ENCODE data around the gene HSPBP1. TPM values are rescaled to one million over a fixed set of nuclear protein-coding genes. Genes with fewer than 3 reads are reported as not detected.

HSPBP1 gene
- total and polyA plus RNA-seq, 2 of the 4 experiments (the other 2 are of a cell fraction): 21.0 to 43.2 TPM

DNA sequence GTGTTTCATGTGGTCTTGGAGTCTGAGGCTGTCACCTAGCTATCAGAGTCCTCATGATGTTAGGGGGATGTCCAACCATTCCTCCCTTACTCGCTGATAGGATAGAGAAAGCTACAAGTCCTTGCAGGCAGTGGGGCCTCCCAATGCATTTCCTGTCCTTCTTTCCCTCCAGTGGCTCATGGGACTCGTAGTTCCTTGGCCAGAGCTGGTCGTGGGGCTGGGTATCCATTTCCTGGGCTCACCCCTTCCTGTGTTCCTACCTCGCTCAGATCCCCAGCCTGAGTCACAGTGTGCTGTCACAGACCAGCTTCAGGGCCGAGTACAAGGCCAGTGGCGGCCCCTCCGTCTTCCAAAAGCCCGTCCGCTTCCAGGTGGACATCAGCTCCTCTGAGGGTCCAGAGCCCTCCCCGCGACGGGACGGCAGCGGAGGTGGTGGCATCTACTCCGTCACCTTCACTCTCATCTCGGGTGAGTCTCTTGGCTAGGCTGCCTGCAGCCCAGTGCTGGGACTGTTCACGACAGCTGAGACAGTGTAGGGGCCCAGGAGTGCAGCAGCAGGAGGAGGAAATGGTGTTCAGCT is 26.2 kb upstream of the HSPBP1 start:
- Histone ChIP-seq H2AFZ (replicated peaks; ENCODE audit: low read length, poor library complexity) (no peak overlapping the region), H3K27me3 (ENCODE audit: control insufficient read depth, insufficient read depth, low read length) (no peaks in the 10 kb centered on the region), H4K20me1 (ENCODE audit: insufficient read depth, low read length) (no peaks in the 10 kb centered on the region), H4K8ac (ENCODE audit: low read depth in 2 of 2, low read length in 2 of 2) (no peak overlapping the region), H4K91ac (ENCODE audit: insufficient read depth, low read depth, low read length) (no peak overlapping the region), H3K4me1 (ENCODE audit: control insufficient read depth, insufficient read depth, low read length) (no peaks in the 10 kb centered on the region), H3K9me3 (ENCODE audit: control insufficient read depth, insufficient read depth, low read length) (no peaks in the 10 kb centered on the region; the same call in 1 of the 2 replicates), H3K27ac (ENCODE audit: insufficient read depth, low read length) (no peak overlapping the region), H3K9ac (ENCODE audit: low read depth, low read length) (no peak overlapping the region), H3K56ac (ENCODE audit: extremely low read depth, insufficient read depth, low read length) (no peak overlapping the region), H3K4ac (ENCODE audit: low read depth, low read length) (no peak overlapping the region), H3K4me2 (ENCODE audit: low read depth, low read length) (no peak overlapping the region), H3K36me3 (ENCODE audit: control insufficient read depth, insufficient read depth, low read length) (peaks cover 49% of the 10 kb centered on the region), H3K18ac (ENCODE audit: low read depth, low read length) (no peak overlapping the region), H2BK20ac (ENCODE audit: low read depth, low read length) (no peak overlapping the region), H3K14ac (replicated peaks; ENCODE audit: low read depth, low read length) (no peak overlapping the region), H2BK5ac (ENCODE audit: low read depth, low read length, poor library complexity, severe bottlenecking) (no peak overlapping the region), H2AK9ac (replicated peaks; ENCODE audit: low read depth, low read length, poor library complexity) (no peak overlapping the region), H2BK120ac (ENCODE audit: low read depth, low read length) (no peak overlapping the region), H2AK5ac (ENCODE audit: low read depth, low read length) (no peak overlapping the region), H3K9me1 (ENCODE audit: insufficient read depth, low read length) (no peaks in the 10 kb centered on the region), H3K23ac (ENCODE audit: low read depth, low read length) (no peak overlapping the region), H2BK15ac (ENCODE audit: low read depth, low read length) (no peak overlapping the region), H3K79me1 (ENCODE audit: low read depth in 1 of 2, low read length in 2 of 2) (no peaks in the 10 kb centered on the region), H3K4me3 (ENCODE audit: insufficient read depth, low read depth, low read length) (no peak overlapping the region), H4K5ac (ENCODE audit: low read depth, low read length) (no peak overlapping the region)
- DNase-seq: no peak
- in situ Hi-C loops (cut with MboI; ENCODE audit: low sequenced_read_pairs): no loop called here
- ATAC-seq (ENCODE audit: low read depth): no peak
- POLR2A ChIA-PET (ENCODE audit: unreplicated experiment): no interaction called here
- dilution Hi-C loops (cut with HindIII; ENCODE audit: low sequenced_read_pairs, unreplicated experiment): no loop called here
- TF ChIP-seq RCOR1 (IDR thresholded peaks at IDR 0.05; ENCODE audit: insufficient replicate concordance, low read length) (no peak), FOS (IDR thresholded peaks at IDR 0.05; ENCODE audit: low read depth, low read length) (no peak), CHD1 (IDR thresholded peaks at IDR 0.05; ENCODE audit: low read depth, low read length) (no peak), RFX5 (IDR thresholded peaks at IDR 0.05; ENCODE audit: low read depth, low read length) (no peak), MXI1 (IDR thresholded peaks at IDR 0.05; ENCODE audit: borderline replicate concordance, low read depth, low read length) (no peak), SMC3 (IDR thresholded peaks at IDR 0.05; ENCODE audit: low read depth, low read length) (no peak), NFE2L2 (IDR thresholded peaks at IDR 0.05; ENCODE audit: low read depth, low read length) (no peak), BHLHE40 (IDR thresholded peaks at IDR 0.05; ENCODE audit: low read depth, low read length) (no peak), MAZ (IDR thresholded peaks at IDR 0.05; ENCODE audit: borderline replicate concordance, low read depth, low read length) (no peak), MAFK (IDR thresholded peaks at IDR 0.05; ENCODE audit: low read depth, low read length) (no peak), CEBPB (IDR thresholded peaks at IDR 0.05; ENCODE audit: low read depth, low read length) (no peak), POLR2A (IDR thresholded peaks at IDR 0.05; ENCODE audit: low read depth, low read length) (no peak), RAD21 (IDR thresholded peaks at IDR 0.05; ENCODE audit: low read length) (no peak)
- TF ChIP-seq, protein P1, sequence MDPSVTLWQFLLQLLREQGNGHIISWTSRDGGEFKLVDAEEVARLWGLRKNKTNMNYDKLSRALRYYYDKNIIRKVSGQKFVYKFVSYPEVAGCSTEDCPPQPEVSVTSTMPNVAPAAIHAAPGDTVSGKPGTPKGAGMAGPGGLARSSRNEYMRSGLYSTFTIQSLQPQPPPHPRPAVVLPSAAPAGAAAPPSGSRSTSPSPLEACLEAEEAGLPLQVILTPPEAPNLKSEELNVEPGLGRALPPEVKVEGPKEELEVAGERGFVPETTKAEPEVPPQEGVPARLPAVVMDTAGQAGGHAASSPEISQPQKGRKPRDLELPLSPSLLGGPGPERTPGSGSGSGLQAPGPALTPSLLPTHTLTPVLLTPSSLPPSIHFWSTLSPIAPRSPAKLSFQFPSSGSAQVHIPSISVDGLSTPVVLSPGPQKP (IDR thresholded peaks at IDR 0.05; ENCODE audit: borderline replicate concordance, low read depth, low read length): no peak
- TF ChIP-seq, protein P2, sequence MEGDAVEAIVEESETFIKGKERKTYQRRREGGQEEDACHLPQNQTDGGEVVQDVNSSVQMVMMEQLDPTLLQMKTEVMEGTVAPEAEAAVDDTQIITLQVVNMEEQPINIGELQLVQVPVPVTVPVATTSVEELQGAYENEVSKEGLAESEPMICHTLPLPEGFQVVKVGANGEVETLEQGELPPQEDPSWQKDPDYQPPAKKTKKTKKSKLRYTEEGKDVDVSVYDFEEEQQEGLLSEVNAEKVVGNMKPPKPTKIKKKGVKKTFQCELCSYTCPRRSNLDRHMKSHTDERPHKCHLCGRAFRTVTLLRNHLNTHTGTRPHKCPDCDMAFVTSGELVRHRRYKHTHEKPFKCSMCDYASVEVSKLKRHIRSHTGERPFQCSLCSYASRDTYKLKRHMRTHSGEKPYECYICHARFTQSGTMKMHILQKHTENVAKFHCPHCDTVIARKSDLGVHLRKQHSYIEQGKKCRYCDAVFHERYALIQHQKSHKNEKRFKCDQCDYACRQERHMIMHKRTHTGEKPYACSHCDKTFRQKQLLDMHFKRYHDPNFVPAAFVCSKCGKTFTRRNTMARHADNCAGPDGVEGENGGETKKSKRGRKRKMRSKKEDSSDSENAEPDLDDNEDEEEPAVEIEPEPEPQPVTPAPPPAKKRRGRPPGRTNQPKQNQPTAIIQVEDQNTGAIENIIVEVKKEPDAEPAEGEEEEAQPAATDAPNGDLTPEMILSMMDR (conservative IDR thresholded peaks at IDR 0.05; ENCODE audit: low read depth, low read length): no peak
- TF ChIP-seq, protein P3, sequence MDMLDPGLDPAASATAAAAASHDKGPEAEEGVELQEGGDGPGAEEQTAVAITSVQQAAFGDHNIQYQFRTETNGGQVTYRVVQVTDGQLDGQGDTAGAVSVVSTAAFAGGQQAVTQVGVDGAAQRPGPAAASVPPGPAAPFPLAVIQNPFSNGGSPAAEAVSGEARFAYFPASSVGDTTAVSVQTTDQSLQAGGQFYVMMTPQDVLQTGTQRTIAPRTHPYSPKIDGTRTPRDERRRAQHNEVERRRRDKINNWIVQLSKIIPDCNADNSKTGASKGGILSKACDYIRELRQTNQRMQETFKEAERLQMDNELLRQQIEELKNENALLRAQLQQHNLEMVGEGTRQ (IDR thresholded peaks at IDR 0.05; ENCODE audit: low read depth, low read length): no peak
- no TSS peak for BruUV-seq (replicated peaks)
- intact Hi-C loops (cut with micrococcal nuclease): no loop called here
- CTCF ChIA-PET: no interaction called here
- 96% methylated on average over 7 of the region's 17 CpGs; no CpG with 5 or more reads in 1 of the 2 experiments for WGBS, 2 experiments (ENCODE audit: extremely low coverage in 2 of 2, insufficient read length in 1 of 2)
